Astrocyte of the cerebellum (primary cell): ENCODE results near the gene SORCS1.

Experiments
- DNase-seq: peaks from one replicate; pipeline ENCODE4 v3.0.0-alpha.2; 2011; ENCODE audit warnings: low read depth
- H3K4me3 ChIP-seq: 2 replicates; pipeline ENCODE4 v1.5.1; 2011; ENCODE audit warnings: mild to moderate bottlenecking, low read depth, low read length, moderate library complexity
- CTCF ChIP-seq: IDR thresholded peaks from 2 replicates; pipeline ENCODE4 v1.5.1; 2012; ENCODE audit warnings: low read length, low read depth, moderate library complexity, mild to moderate bottlenecking; ENCODE audit errors: missing control alignments
- in situ Hi-C: cut with HindIII; loops from 2 replicates; pipeline ENCODE4 v1.10.0; 2017; ENCODE audit warnings: low sequenced_read_pairs

SORCS1 gene

GRCh38 chr10:106535304-106535953, 629.1 kb downstream of the SORCS1 start:
- no peak for TF ChIP-seq CTCF
- DNase-seq = no peak
- no peak overlapping the region for H3K4me3 ChIP-seq
- in situ Hi-C loops = no loop called here

GRCh38 chr10:106534441-106534840, 630.1 kb downstream of the SORCS1 start:
- no peak for TF ChIP-seq CTCF
- in situ Hi-C loops = no loop called here
- no peak for DNase-seq
- no peak overlapping the region for H3K4me3 ChIP-seq

GRCh38 chr10:106528702-106529101, 635.8 kb downstream of the SORCS1 start:
- in situ Hi-C loops = no loop called here

GRCh38 chr10:106525835-106526234, 638.7 kb downstream of the SORCS1 start:
- TF ChIP-seq CTCF = no peak
- no peak for DNase-seq
- H3K4me3 ChIP-seq = no peak overlapping the region
- in situ Hi-C loops = no loop called here

More at GRCh38 chr10:106528702-106529101, 635.8 kb downstream of the SORCS1 start:
- no peak overlapping the region for H3K4me3 ChIP-seq
- DNase-seq = no peak
- TF ChIP-seq CTCF = no peak
